HFFc6 (cell line): Measurements from ENCODE around the gene SLC6A20. TPM values are rescaled to one million over a fixed set of nuclear protein-coding genes. Genes with fewer than 3 reads are reported as not detected.

ENCODE experiments used
- DNase-seq: peaks from one replicate; pipeline ENCODE4 v3.0.0-alpha.2; 2018
- H3K27ac Mint-ChIP-seq: 2 replicates; pipeline ENCODE4 v1.8.0; 2020; ENCODE audit warnings: mild to moderate bottlenecking, mixed read lengths
- H3K27me3 Mint-ChIP-seq: 2 replicates; pipeline ENCODE4 v1.8.0; 2021; ENCODE audit warnings: mild to moderate bottlenecking, moderate library complexity, mixed read lengths; ENCODE audit not compliant: insufficient read depth
- H3K36me3 Mint-ChIP-seq: 2 replicates; pipeline ENCODE4 v1.8.0; 2021; ENCODE audit warnings: low read depth, mixed read lengths
- H3K4me1 Mint-ChIP-seq: 2 replicates; pipeline ENCODE4 v1.8.0; 2020; ENCODE audit warnings: low read depth, mixed read lengths
- H3K4me3 Mint-ChIP-seq: 2 replicates; pipeline ENCODE4 v1.8.0; 2020; ENCODE audit warnings: mild to moderate bottlenecking, moderate library complexity, mixed read lengths
- H3K9me3 Mint-ChIP-seq: 2 replicates; pipeline ENCODE4 v1.8.0; 2020; ENCODE audit warnings: mild to moderate bottlenecking, mixed read lengths
- total RNA-seq, 6 experiments: library from RNA; stranded (reverse); fragmentation: NEBNext Ultra II Directional; extraction: Animal tissue kit (Norgen Biotek cat#: 25700); gene quantifications; 2 replicates in 1 of 6; 3 replicates in 5 of 6; pipeline ENCODE4 v1.2.3, GENCODE V29; 2021
- TF ChIP-seq, protein P1 (sequence below): fragments of 200-600 bp; sonication (generic); IDR thresholded peaks from 2 replicates; pipeline ENCODE4 v1.5.0; 2021; ENCODE audit warnings: antibody characterized with exemption, mild to moderate bottlenecking

Gene SLC6A20
- total RNA-seq, 6 experiments from 2014 or later = not detected

DNA sequence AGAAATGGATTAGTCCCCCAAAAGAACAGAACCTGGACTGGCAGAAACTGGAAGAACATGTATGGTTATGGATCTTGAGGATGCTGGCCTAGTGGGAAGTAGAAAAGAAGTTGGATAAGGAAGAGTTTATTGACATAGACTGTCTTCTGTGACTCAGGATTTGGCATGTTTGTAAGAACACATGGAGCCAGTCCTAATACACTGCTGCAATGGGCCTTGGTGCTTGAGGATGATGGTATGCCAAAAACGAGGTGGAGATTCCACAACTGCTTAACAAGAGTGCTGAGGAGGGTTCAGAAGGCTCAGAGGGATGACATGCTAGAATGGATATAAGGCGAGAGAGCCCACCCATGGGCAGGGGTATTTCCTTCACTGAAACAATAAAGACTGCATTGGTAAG is 23.2 kb upstream of the SLC6A20 start:
- Mint-ChIP-seq H3K4me3 (no peak overlapping the region), H3K36me3 (peaks cover 24% of the 10 kb centered on the region), H3K27me3 (peaks cover 6% of the 10 kb centered on the region), H3K27ac (no peak overlapping the region), H3K4me1 (peaks cover 42% of the 10 kb centered on the region), H3K9me3 (peaks cover 14% of the 10 kb centered on the region)
- TF ChIP-seq, protein P1, sequence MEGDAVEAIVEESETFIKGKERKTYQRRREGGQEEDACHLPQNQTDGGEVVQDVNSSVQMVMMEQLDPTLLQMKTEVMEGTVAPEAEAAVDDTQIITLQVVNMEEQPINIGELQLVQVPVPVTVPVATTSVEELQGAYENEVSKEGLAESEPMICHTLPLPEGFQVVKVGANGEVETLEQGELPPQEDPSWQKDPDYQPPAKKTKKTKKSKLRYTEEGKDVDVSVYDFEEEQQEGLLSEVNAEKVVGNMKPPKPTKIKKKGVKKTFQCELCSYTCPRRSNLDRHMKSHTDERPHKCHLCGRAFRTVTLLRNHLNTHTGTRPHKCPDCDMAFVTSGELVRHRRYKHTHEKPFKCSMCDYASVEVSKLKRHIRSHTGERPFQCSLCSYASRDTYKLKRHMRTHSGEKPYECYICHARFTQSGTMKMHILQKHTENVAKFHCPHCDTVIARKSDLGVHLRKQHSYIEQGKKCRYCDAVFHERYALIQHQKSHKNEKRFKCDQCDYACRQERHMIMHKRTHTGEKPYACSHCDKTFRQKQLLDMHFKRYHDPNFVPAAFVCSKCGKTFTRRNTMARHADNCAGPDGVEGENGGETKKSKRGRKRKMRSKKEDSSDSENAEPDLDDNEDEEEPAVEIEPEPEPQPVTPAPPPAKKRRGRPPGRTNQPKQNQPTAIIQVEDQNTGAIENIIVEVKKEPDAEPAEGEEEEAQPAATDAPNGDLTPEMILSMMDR = no peak
- peak; percentile 27 for DNase-seq

DNA sequence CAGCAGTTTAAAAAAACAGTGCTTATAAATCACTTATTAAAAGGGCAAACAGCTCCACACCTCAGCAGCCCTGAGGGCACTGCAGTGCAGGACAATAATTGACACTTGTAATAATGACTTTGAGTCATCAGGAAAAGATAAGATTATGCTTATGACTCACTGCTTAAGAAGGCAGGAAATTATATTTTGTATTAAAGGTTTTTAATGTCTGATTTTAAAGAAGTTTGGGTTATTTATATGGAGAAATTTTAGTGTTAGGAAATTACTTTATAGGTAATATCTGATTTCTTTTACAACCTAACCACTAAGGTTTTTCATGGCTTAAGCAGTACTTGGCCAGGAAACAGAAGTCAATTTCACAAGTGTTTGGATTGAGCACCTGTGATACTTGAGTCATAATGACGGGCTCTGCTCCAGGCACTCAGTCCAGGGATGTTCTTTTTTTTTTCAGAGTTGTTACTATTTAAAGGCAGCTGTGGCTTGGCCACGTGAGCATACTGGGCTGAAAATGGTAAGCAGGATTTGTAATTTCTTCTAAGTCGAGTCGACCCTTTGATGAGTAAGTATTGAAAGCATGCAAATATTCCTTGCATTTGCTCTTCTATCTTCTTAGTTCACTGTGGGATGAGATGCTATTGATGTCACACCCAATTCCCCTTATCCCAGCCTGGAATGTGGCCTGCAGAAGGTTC is 21.6 kb upstream of the SLC6A20 start:
- TF ChIP-seq, protein P1 = no peak
- H3K9me3 Mint-ChIP-seq = peaks cover 17% of the 10 kb centered on the region
- DNase-seq = peak; percentile 91
- peak overlapping the region; percentile 19 for H3K27ac Mint-ChIP-seq
- no peak overlapping the region for H3K4me3 Mint-ChIP-seq
- peaks cover 19% of the 10 kb centered on the region for H3K27me3 Mint-ChIP-seq
- peaks cover 42% of the 10 kb centered on the region for H3K4me1 Mint-ChIP-seq
- peaks cover 28% of the 10 kb centered on the region for H3K36me3 Mint-ChIP-seq

DNA sequence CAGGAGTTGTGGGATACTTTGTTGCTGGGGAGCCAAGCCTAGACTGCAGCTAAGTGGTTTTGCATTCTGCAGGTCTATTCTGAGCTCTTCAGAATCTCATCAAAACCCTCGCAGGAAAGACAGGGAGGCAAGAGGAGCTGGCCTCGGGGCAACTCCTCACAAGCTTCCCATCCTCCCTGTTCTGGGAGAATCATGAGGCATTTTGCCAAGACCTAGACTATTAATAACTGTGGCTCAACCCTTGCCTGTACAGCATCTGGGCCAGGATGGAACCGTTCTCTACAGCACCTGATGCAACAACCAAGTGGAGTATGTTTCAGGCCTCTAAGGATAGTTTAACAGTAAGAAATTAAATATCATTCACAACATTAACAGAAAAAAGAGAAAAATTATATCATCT is 20.2 kb upstream of the SLC6A20 start:
- Mint-ChIP-seq H3K27ac (no peak overlapping the region; the same call in 1 of the 2 replicates), H3K4me3 (no peak overlapping the region), H3K36me3 (peaks cover 20% of the 10 kb centered on the region), H3K9me3 (peaks cover 17% of the 10 kb centered on the region), H3K27me3 (peaks cover 23% of the 10 kb centered on the region), H3K4me1 (peaks cover 42% of the 10 kb centered on the region)
- TF ChIP-seq, protein P1 = no peak
- DNase-seq = peak; percentile 27

DNA sequence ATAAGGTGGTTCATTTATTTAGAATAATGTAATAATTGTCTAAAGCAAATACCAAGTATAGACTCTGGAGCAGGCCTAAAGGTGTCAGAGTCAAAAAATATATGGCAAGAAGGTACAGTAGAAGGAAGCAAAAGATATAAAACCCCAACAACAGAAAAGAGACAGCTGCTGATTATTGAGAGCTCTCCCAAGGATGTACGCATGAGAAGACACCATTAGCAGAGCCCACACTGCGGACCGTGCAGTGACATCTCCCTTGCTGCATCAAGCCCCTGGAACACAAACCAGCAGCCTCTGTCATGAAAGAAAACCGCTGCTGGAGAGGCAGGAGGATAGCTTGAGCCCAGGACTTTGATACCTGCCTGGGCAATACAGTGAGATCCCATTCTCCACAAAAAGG is 18.0 kb upstream of the SLC6A20 start:
- no peak overlapping the region for H3K27ac Mint-ChIP-seq
- H3K4me3 Mint-ChIP-seq = no peak overlapping the region
- no peak for DNase-seq
- H3K9me3 Mint-ChIP-seq = peaks cover 17% of the 10 kb centered on the region
- TF ChIP-seq, protein P1 = no peak
- H3K36me3 Mint-ChIP-seq = peaks cover 8% of the 10 kb centered on the region
- H3K27me3 Mint-ChIP-seq = peaks cover 27% of the 10 kb centered on the region
- peaks cover 31% of the 10 kb centered on the region for H3K4me1 Mint-ChIP-seq

DNA sequence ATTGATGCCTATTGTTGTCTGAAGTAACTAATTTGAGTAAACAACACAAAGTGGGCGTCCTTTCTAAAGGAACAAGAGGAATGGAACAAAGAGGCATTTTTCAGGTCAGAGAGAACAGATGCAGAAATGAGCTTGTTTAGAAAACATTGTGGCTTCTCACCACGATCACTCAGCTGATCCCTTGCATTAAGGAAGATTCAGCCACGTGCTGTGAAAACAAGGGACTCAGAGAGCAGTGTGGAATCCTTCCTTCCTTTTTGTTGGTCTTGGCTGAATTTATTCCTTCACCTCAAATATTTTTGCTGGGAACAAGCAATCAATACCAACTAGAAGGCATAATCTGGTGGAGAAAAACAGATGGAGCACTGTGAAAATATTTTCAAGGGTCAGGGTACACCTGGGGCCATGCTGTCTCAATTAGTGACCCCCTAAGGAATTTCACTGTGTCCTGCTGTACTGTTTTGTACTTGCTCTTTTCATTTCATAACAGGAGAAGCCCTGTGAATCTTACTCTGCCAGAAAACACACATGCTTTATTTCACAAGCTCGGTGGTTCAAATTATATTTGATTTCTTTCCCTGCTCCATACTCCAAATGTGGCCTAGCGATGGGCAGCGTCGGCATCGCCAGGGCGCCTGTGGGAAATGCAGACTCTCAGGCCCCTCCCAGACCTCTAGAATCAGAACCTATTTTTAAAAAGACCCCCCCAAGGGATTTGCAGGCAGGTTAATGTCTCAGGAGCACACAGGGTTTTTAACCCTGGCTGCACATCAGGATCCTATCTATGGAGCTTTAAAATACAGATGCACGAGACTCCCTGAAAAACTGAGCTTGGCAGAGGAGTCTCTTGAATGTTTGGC is 11.6 kb upstream of the SLC6A20 start:
- peaks cover 36% of the 10 kb centered on the region for H3K27me3 Mint-ChIP-seq
- no peak overlapping the region for H3K4me3 Mint-ChIP-seq
- no peaks in the 10 kb centered on the region for H3K4me1 Mint-ChIP-seq
- no peaks in the 10 kb centered on the region for H3K9me3 Mint-ChIP-seq
- TF ChIP-seq, protein P1 = no peak
- no peak overlapping the region for H3K27ac Mint-ChIP-seq
- no peak for DNase-seq
- no peaks in the 10 kb centered on the region for H3K36me3 Mint-ChIP-seq
